CD14-positive monocyte (primary cell): ENCODE results near the gene BRIP1. TPM values are rescaled to one million over a fixed set of nuclear protein-coding genes. Genes with fewer than 3 reads are reported as not detected.

ENCODE experiments used
- DNase-seq, 3 donors: peaks; one replicate each; pipeline ENCODE4 v3.0.0-alpha.2; 2011 to 2022
- H2AFZ ChIP-seq: 2 replicates; pipeline ENCODE4 v1.6.0; 2012; ENCODE audit warnings: mild to moderate bottlenecking, low read depth, low read length, inconsistent platforms; ENCODE audit not compliant: insufficient read depth, poor library complexity, severe bottlenecking
- H3K27ac ChIP-seq, 2 donors: 1 replicate in 1 of 2; 2 replicates in 1 of 2; pipeline ENCODE4 v1.5.1; 2012 to 2013; ENCODE audit warnings: low read length in 2 of 2, control low read depth in 1 of 2, inconsistent platforms in 1 of 2, low read depth in 1 of 2, mild to moderate bottlenecking in 1 of 2
- H3K27me3 ChIP-seq, 2 donors: one replicate each; pipeline versions ENCODE4 v1.6.0 to v1.6.1; 2011 to 2013; ENCODE audit warnings: low read length in 2 of 2; ENCODE audit not compliant: control insufficient read depth in 2 of 2, insufficient read depth in 2 of 2
- H3K36me3 ChIP-seq, 2 donors: replicated peaks in 1 of 2; 1 replicate in 1 of 2; 2 replicates in 1 of 2; pipeline versions ENCODE4 v1.5.1 to v1.6.1; 2012 to 2013; ENCODE audit warnings: low read length in 2 of 2, control low read depth in 1 of 2, inconsistent platforms in 1 of 2, mild to moderate bottlenecking in 1 of 2; ENCODE audit not compliant: insufficient read depth in 2 of 2, control insufficient read depth in 1 of 2
- H3K4me1 ChIP-seq, 2 donors: 1 replicate in 1 of 2; 2 replicates in 1 of 2; pipeline versions ENCODE4 v1.5.1 to v1.6.1; 2012 to 2013; ENCODE audit warnings: low read length in 2 of 2, control low read depth in 1 of 2, inconsistent platforms in 1 of 2, mild to moderate bottlenecking in 1 of 2, moderate library complexity in 1 of 2; ENCODE audit not compliant: insufficient read depth in 2 of 2, control insufficient read depth in 1 of 2
- H3K4me2 ChIP-seq: replicated peaks from 2 replicates; pipeline ENCODE3; 2012; ENCODE audit warnings: low read length, moderate library complexity, mild to moderate bottlenecking; ENCODE audit not compliant: poor library complexity, severe bottlenecking; ENCODE audit errors: extremely low read depth
- H3K4me3 ChIP-seq, 3 experiments: fragments of 200-600 bp in 1 of 3; sonication (generic) in 1 of 3; replicated peaks in 1 of 3; 1 replicate in 2 of 3; 2 replicates in 1 of 3; pipeline ENCODE4 v1.5.1; 2011 to 2013; ENCODE audit warnings: low read length in 3 of 3, mild to moderate bottlenecking in 3 of 3, control low read depth in 2 of 3, low read depth in 2 of 3, inconsistent platforms in 1 of 3, moderate library complexity in 1 of 3
- H3K79me2 ChIP-seq: 2 replicates; pipeline ENCODE4 v1.6.0; 2012; ENCODE audit warnings: mild to moderate bottlenecking, control low read depth, inconsistent platforms, low read length, moderate library complexity; ENCODE audit not compliant: insufficient read depth
- H3K9ac ChIP-seq: 2 replicates; pipeline ENCODE4 v1.6.0; 2017; ENCODE audit warnings: low read length, mild to moderate bottlenecking; ENCODE audit not compliant: insufficient read depth, poor library complexity, severe bottlenecking
- H3K9me3 ChIP-seq, 2 donors: replicated peaks in 1 of 2; 1 replicate in 1 of 2; 2 replicates in 1 of 2; pipeline versions ENCODE4 v1.5.1 to v1.6.1; 2012 to 2013; ENCODE audit warnings: low read length in 2 of 2, control low read depth in 1 of 2; ENCODE audit not compliant: control insufficient read depth in 1 of 2, insufficient read depth in 1 of 2
- H4K20me1 ChIP-seq: 2 replicates; pipeline ENCODE4 v1.6.0; 2012; ENCODE audit warnings: mild to moderate bottlenecking, low read length, control low read depth, moderate library complexity; ENCODE audit not compliant: insufficient read depth
- H3K27ac Mint-ChIP-seq, 7 donors: one replicate each; pipeline ENCODE4 v1.8.0; 2020; ENCODE audit warnings: mild to moderate bottlenecking in 7 of 7, mixed read lengths in 7 of 7, moderate library complexity in 6 of 7, inconsistent platforms in 2 of 7
- H3K27me3 Mint-ChIP-seq, 3 donors: one replicate each; pipeline ENCODE4 v1.8.0; 2021 to 2022; ENCODE audit warnings: low read depth in 3 of 3, mild to moderate bottlenecking in 3 of 3, mixed read lengths in 3 of 3, moderate library complexity in 3 of 3, inconsistent platforms in 1 of 3
- H3K36me3 Mint-ChIP-seq, 2 donors: one replicate each; pipeline ENCODE4 v1.8.0; 2020; ENCODE audit warnings: mixed read lengths in 2 of 2, inconsistent platforms in 1 of 2, mild to moderate bottlenecking in 1 of 2
- H3K4me1 Mint-ChIP-seq: one replicate; pipeline ENCODE4 v1.8.0; 2020; ENCODE audit warnings: mild to moderate bottlenecking, mixed read lengths
- H3K4me3 Mint-ChIP-seq, 2 donors: one replicate each; pipeline ENCODE4 v1.8.0; 2020; ENCODE audit warnings: mild to moderate bottlenecking in 2 of 2, mixed read lengths in 2 of 2, moderate library complexity in 1 of 2
- H3K9me3 Mint-ChIP-seq, 7 donors: one replicate each; pipeline ENCODE4 v1.8.0; 2020 to 2022; ENCODE audit warnings: mixed read lengths in 7 of 7, mild to moderate bottlenecking in 6 of 7, moderate library complexity in 6 of 7, inconsistent platforms in 2 of 7
- CTCF ChIP-seq: fragments of 200-600 bp; IDR thresholded peaks from one replicate; pipeline ENCODE4 v1.8.0; 2022; ENCODE audit warnings: antibody characterized with exemption, mild to moderate bottlenecking
- WGBS: methylation state at CpG from one replicate; pipeline ENCODE4 v1.1.5; 2013; ENCODE audit warnings: missing lambda C conversion rate; ENCODE audit not compliant: insufficient coverage; 5-methylcytosine and 5-hydroxymethylcytosine counted together
- intact Hi-C, 2 donors: fragments of 100-400 bp; cut with micrococcal nuclease; formaldehyde crosslinking; loops; one replicate each; pipeline versions ENCODE4 v1.15.0 to v1.15.1; 2023
- polyA minus RNA-seq: library from RNA; depleted of rRNA, polyadenylated mRNA; stranded (reverse); fragments of >200 nt; gene quantifications from 2 replicates; pipeline ENCODE4 v1.2.3, GENCODE V29; 2012
- polyA plus RNA-seq, 3 donors: library from polyadenylated mRNA; depleted of rRNA in 1 of 3; unstranded in 2 of 3; stranded (reverse) in 1 of 3; fragments of 300-500 nt in 2 of 3; fragments of >200 nt in 1 of 3; fragmentation: Illumina TruSeq in 2 of 3; gene quantifications; 1 replicate in 2 of 3; 2 replicates in 1 of 3; pipeline ENCODE4 v1.2.3, GENCODE V29; 2012 to 2021
- total RNA-seq, 12 experiments: library from RNA in 1 of 12; stranded (reverse) in 1 of 12; fragments of 120-200 nt in 1 of 12; gene quantifications; one replicate each; pipeline ENCODE4 v1.2.4 and lab custom pipeline; 2013 to 2026; ENCODE audit warnings: mixed read lengths in 6 of 12, inconsistent platforms in 1 of 12

The BRIP1 gene
- total RNA-seq (2013) = 2.7 TPM
- polyA plus RNA-seq (under 1 TPM in 2 of 3 donors, not detected in 1; 0.11 to 0.12 TPM), polyA minus RNA-seq (0.83 and 1.0 TPM in 2 replicates), total RNA-seq (lab: John Stamatoyannopoulos, UW) (3.4 to 16.2 (median 5.4) reads per million in 11 experiments)

GRCh38 chr17:61862975-61863800 lies at the start of gene BRIP1:
Gene BRIP1 (minus strand): TSS chr17:61863528. CDS start chr17:61861539, 1,989 bp downstream.
- Histone ChIP-seq H3K36me3 (peaks cover 3 to 14% of the 10 kb centered on the region in 2 donors), H3K9ac (peak within 1 kb of the TSS; percentile 76), H3K4me3 (peak within 1 kb of the TSS; percentile 75 to 98 (median 79)), H2AFZ (peak within 1 kb of the TSS; percentile 99), H3K4me2 (peak within 1 kb of the TSS; percentile 88), H3K4me1 (peaks cover 11 to 22% of the 10 kb centered on the region in 2 donors), H3K27me3 (no peaks in the 10 kb centered on the region), H3K79me2 (peaks cover 25% of the 10 kb centered on the region), H3K27ac (peak within 1 kb of the TSS; percentile 26 to 88), H4K20me1 (no peaks in the 10 kb centered on the region), H3K9me3 (no peaks in the 10 kb centered on the region)
- no peak for TF ChIP-seq CTCF
- Mint-ChIP-seq H3K27ac (peak within 1 kb of the TSS; percentile 81 to 95 (median 93)), H3K36me3 (peaks cover 10 to 12% of the 10 kb centered on the region in 2 donors), H3K4me3 (peak within 1 kb of the TSS; percentile 98 to 99), H3K4me1 (peaks cover 25% of the 10 kb centered on the region), H3K9me3 (no peaks in the 10 kb centered on the region), H3K27me3 (peaks cover 0 to 2% (median 0%) of the 10 kb centered on the region in 3 donors)
- WGBS = 0% methylated on average over 28 of the region's 43 CpGs
- intact Hi-C loops = no loop called here
- DNase-seq = peak; percentile 73 to 83 (median 76)

DNA sequence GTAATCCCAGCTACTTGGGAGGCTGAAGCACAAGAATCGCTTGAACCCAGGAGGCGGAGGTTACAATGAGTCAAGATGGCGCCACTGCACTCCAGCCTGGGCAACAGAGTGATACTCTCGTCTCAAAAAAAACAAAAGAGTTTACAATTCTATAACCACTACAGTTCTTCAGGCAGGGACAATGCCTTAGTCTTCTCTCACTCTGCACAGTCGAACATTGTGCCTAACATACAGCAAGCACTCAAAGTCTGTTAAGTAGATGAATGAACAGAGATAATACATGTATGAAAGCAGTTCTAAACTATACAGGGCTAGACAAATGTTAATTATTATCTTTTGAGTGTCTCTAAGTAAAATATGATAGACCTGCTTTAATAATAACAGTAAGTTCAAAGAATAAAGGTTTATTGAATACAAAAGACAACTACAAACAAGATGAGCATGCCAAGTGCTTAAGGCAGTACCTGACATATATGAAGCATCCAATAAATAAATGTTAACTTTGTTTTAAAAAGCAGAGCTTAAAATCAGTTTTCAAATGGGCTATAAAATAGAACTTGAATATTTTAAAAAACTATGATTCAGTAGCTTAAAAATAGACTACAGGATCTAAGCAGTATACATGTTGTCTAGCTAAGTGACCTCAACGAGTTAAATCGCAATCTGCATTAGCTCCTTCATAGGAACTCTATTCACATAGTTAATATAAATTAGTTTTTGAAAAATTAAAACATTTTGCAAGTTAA lies 45.1 kb upstream of the BRIP1 start:
- no peaks in the 10 kb centered on the region for H3K27me3 Mint-ChIP-seq
- no peak overlapping the region for H3K4me3 Mint-ChIP-seq
- no peaks in the 10 kb centered on the region for H4K20me1 ChIP-seq
- H3K79me2 ChIP-seq = no peaks in the 10 kb centered on the region
- peaks cover 70 to 80% of the 10 kb centered on the region in 2 donors for H3K36me3 ChIP-seq
- no peaks in the 10 kb centered on the region for H3K4me1 ChIP-seq
- H3K27me3 ChIP-seq = no peaks in the 10 kb centered on the region
- H3K9me3 ChIP-seq = no peaks in the 10 kb centered on the region
- H3K4me1 Mint-ChIP-seq = no peaks in the 10 kb centered on the region
- peaks cover 53 to 79% of the 10 kb centered on the region in 2 donors for H3K36me3 Mint-ChIP-seq
- intact Hi-C loops = no loop called here
- no peak overlapping the region for H3K27ac Mint-ChIP-seq
- no peak for TF ChIP-seq CTCF
- DNase-seq = no peak
- H3K9ac ChIP-seq = no peak overlapping the region
- no peak overlapping the region for H3K4me2 ChIP-seq
- WGBS = 100% methylated on average over 2 of the region's 7 CpGs
- H3K27ac ChIP-seq = no peak overlapping the region
- H2AFZ ChIP-seq = no peak overlapping the region
- H3K9me3 Mint-ChIP-seq = no peaks in the 10 kb centered on the region
- no peak overlapping the region for H3K4me3 ChIP-seq
